GM19035 (cell line): ENCODE data around the gene GRIN1.
A peak's percentile ranks its signal among the peaks of the same experiment; 100 is the strongest.

Experiments
- ATAC-seq: cut with Tn5 transposase; IDR thresholded peaks from one replicate; pipeline ENCODE4 v1.9.1; 2021; ENCODE audit not compliant: unreplicated experiment

The GRIN1 gene

GRCh38 chr9:137176302-137177182 is 37.6 kb downstream of the GRIN1 start:
- ATAC-seq = no peak

- ATAC-seq = no peak
Observed at GRCh38 chr9:137178201-137178938, 39.4 kb downstream of the GRIN1 start.

GRCh38 chr9:137178939-137179630 is 40.1 kb downstream of the GRIN1 start:
- ATAC-seq = no peak

- ATAC-seq = no peak
Observed at GRCh38 chr9:137179761-137180160, 40.8 kb downstream of the GRIN1 start.

GRCh38 chr9:137180491-137180890 is 41.5 kb downstream of the GRIN1 start:
- no peak for ATAC-seq

- no peak for ATAC-seq
Observed at GRCh38 chr9:137181680-137182079, 42.7 kb downstream of the GRIN1 start.

GRCh38 chr9:137182836-137183235 is 43.9 kb downstream of the GRIN1 start:
- no peak for ATAC-seq

GRCh38 chr9:137183980-137184595 is 45.1 kb downstream of the GRIN1 start:
- ATAC-seq = no peak

DNA sequence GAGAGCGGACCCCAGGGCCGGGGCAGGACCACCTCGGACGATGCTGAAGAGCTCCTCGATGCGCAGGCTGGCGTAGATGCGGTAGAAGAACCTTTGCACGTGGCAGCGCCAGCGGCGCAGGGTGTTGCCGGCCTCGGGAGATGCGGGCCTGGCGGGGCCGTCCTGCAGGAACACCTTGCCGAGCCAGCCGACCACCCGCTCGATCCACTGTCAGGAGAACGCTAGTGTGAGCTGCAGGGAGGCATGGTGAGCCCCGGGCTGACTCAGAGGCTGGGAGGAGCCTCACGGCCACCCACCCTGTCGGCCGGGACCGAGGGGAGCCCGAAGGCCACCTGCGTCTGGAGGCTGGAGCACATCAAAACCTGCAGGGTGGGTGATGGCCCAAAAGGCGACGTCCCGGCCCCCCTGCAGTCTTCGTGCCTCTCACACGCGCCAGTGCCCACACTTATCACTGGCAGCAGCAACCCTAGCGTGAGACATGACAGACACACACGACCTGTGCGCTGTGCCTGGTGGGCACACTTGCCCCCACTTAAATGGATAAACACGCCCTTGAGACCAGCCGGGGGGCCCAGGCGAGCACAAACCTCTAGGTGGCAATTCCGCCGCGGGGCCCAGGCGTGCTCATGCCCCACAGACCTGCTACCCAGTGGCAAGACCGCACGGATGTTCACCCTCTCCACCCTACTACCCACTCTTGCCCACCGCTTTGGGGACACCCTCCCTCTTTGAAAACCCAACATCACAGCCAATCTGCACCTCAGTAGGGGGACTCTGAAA is 46.1 kb downstream of the GRIN1 start:
- no peak for ATAC-seq

GRCh38 chr9:137185921-137186320 is 47.0 kb downstream of the GRIN1 start:
- no peak for ATAC-seq

DNA sequence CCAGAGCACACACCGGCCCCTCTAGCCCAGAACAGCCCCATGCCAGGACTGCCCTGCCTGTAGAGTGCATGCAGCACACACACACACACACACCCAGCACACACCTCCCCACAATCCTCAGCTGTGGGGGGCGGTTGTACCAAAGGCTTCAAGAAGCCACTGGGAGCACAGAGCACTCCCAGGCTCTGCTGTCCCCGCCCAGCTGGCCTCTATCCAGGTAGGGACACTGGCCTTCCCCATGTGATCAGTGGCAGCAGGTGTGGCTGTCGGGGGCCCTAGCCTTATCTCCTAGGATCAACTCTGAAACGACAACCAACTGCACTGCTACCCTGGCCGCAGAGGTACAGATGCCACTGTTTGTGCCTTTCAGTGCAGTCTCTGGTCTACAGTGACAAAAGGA is 47.4 kb downstream of the GRIN1 start:
- no peak for ATAC-seq

DNA sequence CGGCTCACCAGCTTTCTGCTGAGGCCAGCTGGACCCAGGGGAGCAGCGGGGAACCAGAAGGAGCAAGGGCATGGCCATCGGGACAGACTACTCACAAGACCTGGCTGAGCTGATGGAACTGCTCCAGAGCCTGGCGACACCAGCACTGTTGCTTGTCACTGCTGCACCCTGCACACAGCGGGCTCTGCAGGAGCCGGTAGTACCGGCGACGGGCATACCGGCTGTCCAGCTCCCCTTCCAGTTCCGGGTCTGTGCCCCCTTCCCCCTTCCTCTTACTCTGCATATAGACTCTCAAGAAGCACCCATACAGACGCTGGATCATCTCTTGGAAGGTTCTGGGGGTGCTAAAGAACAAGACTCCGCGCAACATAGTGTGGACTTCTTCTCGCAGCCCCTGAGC is 48.4 kb downstream of the GRIN1 start:
- ATAC-seq = no peak

DNA sequence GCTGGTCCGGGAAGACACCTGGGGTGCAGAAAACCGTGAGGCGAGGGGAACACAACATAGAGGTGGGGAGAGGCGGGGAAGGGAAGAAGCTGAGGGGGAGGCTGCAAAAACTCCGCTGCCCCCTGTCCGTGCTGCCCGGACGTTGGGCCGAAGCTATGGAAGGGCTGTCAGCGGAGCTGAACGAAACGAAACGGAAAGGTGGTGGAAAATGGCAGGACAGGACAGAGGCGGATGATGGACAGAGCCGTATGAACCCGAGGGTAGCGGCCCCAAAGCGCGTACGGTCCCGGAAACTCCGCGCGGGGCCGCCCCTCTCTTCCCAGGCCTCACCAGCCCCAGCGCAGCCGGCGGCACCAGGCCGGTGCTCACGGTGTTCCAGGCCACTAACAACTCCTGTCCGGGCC is 49.1 kb downstream of the GRIN1 start:
- peak; percentile 5 for ATAC-seq

- peak; percentile 80 for ATAC-seq
Observed at GRCh38 chr9:137188490-137189296, 49.7 kb downstream of the GRIN1 start, which contains the start of the genes ANAPC2 and SSNA1. Gene ANAPC2 (minus strand): TSS chr9:137188560. CDS start chr9:137188532, 28 bp downstream. Gene SSNA1 (plus strand): TSS chr9:137188676. CDS start chr9:137188727, 51 bp downstream.

- no peak for ATAC-seq
Observed at GRCh38 chr9:137189297-137190295, 50.6 kb downstream of the GRIN1 start.

DNA sequence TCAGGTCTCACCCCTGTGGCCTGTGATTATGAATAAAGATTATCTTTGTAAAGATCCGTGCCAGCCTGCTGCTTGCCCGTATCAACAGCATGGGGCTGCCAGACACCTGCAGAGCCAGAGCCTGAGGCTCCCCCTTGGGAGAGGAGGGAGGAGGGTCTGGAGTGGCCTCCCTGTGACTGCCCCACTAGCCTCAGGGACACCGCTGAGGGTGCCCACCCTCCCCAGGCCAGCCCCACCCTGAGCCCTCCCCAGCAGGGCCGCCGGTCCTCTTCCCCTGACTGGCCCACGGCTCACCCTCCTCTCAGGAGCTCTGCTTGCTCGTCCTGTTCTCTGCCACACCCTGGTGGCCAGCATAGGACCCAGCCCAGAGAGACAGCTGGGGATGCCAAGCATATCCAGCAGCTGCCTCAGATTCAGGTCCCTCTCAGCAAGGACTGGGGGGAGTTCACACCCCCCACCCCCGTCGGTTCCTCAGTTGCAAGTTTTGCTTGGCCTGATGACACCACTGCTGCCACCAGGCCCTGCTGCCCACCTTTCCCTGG is 51.4 kb downstream of the GRIN1 start:
- ATAC-seq = no peak

DNA sequence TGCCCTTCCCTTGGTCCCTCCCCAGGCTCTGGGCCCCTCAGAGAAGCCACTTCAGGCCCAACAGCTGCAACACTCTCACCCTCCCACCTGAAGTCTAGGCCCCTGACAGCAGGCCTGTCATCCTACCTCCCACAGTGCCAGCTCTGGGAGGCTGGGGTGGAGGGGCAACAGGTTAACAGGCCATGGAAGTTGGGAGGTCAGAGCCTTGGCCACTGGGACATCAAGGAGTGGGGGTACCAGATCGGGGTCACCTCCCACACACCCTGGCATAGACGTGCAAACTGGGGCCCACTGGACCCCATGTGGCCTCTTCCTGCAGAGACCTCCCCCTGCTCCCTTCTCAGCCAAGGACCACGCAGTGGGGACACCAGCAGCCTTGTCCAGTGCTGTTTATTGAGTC is 52.3 kb downstream of the GRIN1 start:
- ATAC-seq = no peak
